ENCODE data around the gene MYO1D.
A peak's percentile ranks its signal among the peaks of the same experiment; 100 is the strongest.

Gene MYO1D

DNA sequence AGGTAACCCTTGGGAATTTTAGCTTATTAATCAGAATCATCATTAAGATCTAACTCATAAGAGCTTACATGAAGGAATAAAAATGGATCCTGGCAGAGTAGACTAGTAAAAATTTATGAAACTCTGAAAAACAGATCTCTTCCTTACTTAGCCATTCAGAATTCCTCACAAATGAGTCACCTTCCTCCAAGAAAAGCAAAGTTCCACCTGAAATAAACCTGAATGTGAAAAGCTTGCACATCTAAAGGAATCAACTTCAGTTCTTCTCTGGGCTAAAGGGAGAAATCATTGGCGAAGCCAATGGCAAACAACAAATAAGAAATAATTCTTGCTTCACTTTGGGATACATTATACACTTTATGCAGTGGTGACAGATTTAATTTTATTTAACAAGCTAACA lies 22.7 kb downstream of the MYO1D start:
- no peak for DNase-seq

GRCh38 chr17:32852811-32853210 lies 24.1 kb downstream of the MYO1D start:
- DNase-seq = no peak

DNA sequence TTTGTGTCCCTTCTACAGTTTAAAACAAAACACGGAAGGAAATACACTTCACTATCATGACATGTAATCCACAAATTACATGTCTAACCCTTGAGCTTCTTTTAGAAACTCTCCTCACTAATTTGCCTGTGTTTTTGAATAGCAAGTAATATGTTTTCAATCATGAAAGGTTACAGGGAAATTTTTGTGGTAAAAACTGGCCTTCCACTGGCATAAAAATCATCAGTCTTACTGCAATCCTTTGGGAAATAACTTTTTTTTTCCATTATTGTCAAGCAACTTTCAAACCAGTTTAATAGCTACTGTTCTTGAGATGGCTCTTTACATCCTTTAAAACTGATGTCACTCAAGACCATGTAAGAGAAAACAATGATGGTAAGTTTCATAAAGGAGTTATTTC lies 27.0 kb downstream of the MYO1D start:
- DNase-seq = no peak

DNA sequence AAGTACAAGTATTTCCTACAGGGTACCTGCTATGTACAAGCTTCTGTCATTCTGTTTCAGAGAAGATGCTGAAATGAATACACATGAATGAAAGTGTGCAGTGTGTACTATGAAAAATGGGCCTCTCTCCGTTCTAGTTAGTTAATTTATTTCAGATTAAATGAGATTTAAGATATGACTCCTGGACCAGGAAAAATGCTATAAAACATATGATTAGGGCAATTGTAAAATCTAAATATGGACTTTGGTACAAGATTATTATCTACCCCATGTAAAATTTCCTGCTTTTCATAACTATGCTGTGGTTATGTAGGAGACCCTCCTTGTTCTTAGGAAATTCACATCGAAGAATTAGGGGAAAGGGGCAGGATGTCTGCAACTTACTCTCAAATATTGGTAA lies 28.9 kb downstream of the MYO1D start:
- no peak for DNase-seq

DNA sequence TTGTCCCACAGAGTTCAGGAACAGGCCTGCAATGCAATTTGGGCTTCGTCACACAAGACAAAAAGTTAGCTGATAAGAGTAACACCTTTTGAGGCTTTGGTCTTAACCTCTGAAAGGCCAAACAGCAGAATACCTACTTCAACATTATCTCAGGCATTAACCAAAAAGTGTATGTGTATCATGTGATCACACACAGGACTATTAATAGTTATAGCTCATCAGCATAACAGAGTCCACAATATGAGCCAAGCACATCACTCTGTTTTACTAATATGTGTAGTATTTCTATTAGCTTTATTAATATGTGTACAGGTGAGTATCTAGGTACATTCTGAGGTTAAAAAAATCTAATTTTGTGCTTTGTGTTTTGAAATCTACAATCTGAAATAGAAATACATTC lies 30.8 kb downstream of the MYO1D start:
- DNase-seq = no peak

DNA sequence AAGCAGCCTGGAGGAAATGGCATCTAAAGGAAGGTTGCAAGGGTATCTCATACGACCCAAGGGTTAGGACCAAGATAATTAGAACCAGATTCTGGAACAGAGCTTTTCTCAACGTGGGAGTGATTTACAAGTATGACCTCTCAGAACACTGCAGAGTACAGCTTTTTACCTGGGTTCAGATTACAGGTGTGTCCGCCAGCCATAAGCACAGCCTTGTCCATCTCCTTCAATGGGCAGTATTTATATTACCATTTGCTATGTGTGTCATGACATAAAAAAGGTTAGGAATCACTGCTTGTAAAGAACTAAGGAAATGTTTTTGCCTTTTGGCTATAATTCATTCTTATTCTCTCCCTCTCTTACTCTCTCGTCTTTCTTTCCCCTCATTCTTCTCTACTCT lies 36.7 kb downstream of the MYO1D start:
- no peak for DNase-seq

DNA sequence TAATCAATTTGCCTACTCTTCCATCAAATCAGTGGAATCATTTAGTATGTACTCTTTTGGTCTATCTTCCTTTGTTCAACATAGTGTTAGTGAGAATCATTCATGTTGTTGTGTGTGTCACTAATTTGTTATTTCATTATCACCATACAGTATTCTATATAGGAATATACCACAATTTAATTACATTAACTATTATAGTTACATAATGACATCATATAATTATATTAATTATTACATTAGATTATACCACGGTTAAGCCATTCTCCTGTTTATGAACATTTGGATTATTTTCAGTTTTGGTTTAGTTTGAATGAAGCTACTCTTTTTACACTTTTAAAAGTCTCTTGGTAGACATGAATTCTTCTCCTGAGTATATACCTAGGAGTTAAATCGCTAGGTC lies 40.4 kb downstream of the MYO1D start:
- no peak for DNase-seq

- no peak for DNase-seq
Observed at GRCh38 chr17:32835291-32835761, 41.6 kb downstream of the MYO1D start.

DNA sequence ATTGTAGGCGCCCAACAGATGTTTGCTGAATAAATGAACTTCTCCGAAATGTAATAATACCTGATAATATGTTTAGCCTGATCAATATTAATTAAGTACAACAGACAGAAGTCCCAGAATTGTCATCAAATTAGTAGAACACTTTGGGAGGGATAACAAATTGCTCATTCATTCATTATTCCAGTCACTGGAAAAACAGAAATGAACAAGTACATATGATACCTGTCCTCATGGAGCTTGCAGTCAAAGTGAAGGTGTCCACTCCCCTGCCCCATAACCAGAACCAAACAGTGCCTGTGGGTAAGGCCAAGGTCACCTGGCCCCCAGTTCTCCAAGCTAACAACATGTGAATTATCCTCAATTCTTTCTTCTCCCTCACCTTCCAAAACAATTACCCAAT lies 42.8 kb downstream of the MYO1D start:
- DNase-seq = no peak

- no peak for DNase-seq
Observed at GRCh38 chr17:32833526-32833925, 43.4 kb downstream of the MYO1D start.

DNA sequence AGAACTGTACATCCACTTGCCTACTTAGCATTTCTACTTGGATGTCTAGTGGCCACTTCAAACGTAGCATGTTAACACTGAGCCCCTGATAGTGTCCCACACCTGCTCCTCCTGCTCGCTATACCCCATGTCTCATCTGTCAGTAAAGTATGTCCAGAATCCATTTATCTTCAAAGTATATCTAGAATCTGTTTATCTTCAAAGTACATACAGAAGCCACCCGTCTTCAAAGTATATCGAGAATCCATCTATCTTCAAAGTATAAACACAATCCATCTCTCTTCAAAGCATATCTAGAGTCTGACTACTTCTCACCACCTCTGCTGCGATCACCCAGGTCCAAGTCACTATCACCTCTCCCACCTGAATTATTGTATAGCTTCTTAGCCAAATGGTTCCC lies 43.8 kb downstream of the MYO1D start:
- no peak for DNase-seq

- no peak for DNase-seq
Observed at GRCh38 chr17:32831627-32832243, 45.2 kb downstream of the MYO1D start.

- DNase-seq = no peak
Observed at GRCh38 chr17:32831223-32831622, 45.7 kb downstream of the MYO1D start.

- no peak for DNase-seq
Observed at GRCh38 chr17:32828822-32829221, 48.1 kb downstream of the MYO1D start.

DNA sequence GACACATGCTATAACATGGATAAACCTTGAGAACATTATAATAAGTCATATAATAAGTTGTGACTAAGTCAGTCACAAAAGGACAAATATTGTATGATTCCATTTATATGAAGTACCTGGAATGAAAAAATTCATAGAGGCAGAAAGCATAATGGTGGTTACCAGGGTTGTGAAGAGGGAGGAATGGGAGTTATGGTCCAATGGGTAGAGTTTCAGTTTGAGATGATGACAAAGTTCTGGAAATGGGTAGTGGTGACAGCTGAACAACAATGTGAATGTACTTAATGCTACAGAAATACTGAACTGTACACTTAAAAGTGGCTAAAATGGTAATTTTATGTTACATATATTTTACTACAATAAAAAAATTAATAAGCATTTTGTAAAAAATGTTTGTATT lies 49.7 kb downstream of the MYO1D start:
- no peak for DNase-seq

DNA sequence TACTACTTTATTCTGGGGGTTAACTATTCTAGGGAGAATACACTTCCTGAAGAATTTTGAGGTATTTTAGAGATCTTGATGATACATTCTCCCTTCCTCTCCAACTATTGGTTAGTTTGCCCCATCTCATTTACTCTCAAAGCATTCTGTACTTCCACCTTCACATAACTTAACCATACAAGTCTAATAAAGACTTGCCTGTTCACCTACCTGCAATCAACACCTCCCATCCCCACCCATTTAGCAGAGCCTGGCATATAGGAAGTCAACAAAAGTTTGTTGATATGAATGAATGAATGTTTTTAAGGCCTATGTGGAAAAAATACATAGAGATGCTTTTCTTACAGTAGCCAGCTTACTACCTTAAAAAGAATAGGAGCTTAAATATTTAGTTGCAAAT lies 50.8 kb downstream of the MYO1D start:
- DNase-seq = no peak

GRCh38 chr17:32824334-32824733 lies 52.6 kb downstream of the MYO1D start:
- DNase-seq = no peak

- DNase-seq = no peak
Observed at GRCh38 chr17:32822996-32823395, 53.9 kb downstream of the MYO1D start.

GRCh38 chr17:32821987-32822934 lies 54.7 kb downstream of the MYO1D start:
- DNase-seq = peak; percentile 29

DNA sequence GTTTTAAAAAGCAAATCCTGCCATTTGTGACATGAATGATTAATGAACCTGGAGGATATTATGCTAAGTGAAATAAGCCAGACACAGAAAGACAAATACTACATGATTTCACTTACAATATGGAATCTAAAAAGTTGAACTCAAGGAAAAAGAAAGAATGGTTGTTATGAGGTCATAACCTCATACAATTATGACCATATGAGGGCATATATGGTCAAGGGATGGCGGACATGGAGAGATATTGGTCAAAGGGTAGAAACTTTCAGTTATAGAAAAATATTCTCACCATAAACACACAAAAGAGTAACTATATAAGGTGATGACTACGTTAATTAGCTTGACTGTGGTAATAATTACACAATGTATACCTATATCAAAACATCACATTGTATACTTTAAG lies 56.5 kb downstream of the MYO1D start:
- no peak for DNase-seq

GRCh38 chr17:32819787-32820186 lies 57.1 kb downstream of the MYO1D start:
- DNase-seq = no peak

GRCh38 chr17:32819035-32819434 lies 57.9 kb downstream of the MYO1D start:
- DNase-seq = no peak

DNA sequence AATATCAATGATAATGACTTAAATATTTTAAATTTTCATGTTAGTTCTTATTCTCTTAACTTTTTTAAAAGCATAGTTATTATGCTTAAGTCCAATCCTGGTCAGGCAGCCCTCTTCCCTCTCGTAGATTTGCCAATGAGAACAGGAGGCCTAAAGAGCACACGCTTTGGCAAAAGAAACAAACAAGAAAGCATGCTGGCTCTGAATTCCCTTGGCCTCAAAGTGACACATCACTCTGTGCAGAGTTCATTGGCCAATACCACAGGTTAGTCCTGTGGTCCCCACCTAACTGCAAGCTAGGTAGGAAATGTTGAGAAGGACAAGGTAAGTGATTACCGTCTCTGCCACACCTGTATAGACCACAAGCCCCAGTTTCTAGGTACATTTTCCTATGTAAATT lies 61.5 kb downstream of the MYO1D start:
- DNase-seq = no peak

- no peak for DNase-seq
Observed at GRCh38 chr17:32814836-32815235, 62.1 kb downstream of the MYO1D start.

Measured in right hindlimb (tissue), 1 donor.